Keratinocyte (primary cell): ENCODE data around the gene PHLPP1. TPM values are rescaled to one million over a fixed set of nuclear protein-coding genes. Genes with fewer than 3 reads are reported as not detected.

Experiments used
- DNase-seq: peaks from one replicate; pipeline ENCODE4 v3.0.0-alpha.2; 2011; ENCODE audit warnings: low read depth, missing footprints, low spot score
- FAIRE-seq: peaks from 2 replicates; lab custom pipeline; 2011; peaks lifted over from hg19 to GRCh38; lab: Jason Lieb, UNC
- H2AFZ ChIP-seq: 2 replicates; pipeline ENCODE4 v1.6.0; 2012; ENCODE audit warnings: low read length, control low read depth, inconsistent platforms; ENCODE audit not compliant: control insufficient read depth
- H3K27ac ChIP-seq: 2 replicates; pipeline ENCODE4 v1.5.1; 2011; ENCODE audit warnings: low read length; ENCODE audit not compliant: control insufficient read depth, insufficient read depth
- H3K27me3 ChIP-seq: 3 replicates; pipeline ENCODE4 v1.6.0; 2011; ENCODE audit warnings: low read length; ENCODE audit not compliant: control insufficient read depth, insufficient read depth; ENCODE audit errors: extremely low read depth
- H3K36me3 ChIP-seq, 2 experiments: 2 replicates in 1 of 2; 3 replicates in 1 of 2; pipeline ENCODE4 v1.5.1; 2011; ENCODE audit warnings: low read length in 2 of 2, mild to moderate bottlenecking in 1 of 2; ENCODE audit not compliant: control insufficient read depth in 2 of 2, insufficient read depth in 2 of 2; ENCODE audit errors: extremely low read depth in 1 of 2
- H3K4me1 ChIP-seq: 3 replicates; pipeline ENCODE4 v1.5.1; 2011; ENCODE audit warnings: low read length; ENCODE audit not compliant: control insufficient read depth, insufficient read depth; ENCODE audit errors: extremely low read depth
- H3K4me2 ChIP-seq: 3 replicates; pipeline ENCODE4 v1.6.0; 2011; ENCODE audit warnings: low read depth, low read length; ENCODE audit not compliant: control insufficient read depth, insufficient read depth; ENCODE audit errors: extremely low read depth
- H3K4me3 ChIP-seq, 3 experiments: fragments of 200-600 bp in 1 of 3; sonication (generic) in 1 of 3; 2 replicates in 2 of 3; 3 replicates in 1 of 3; pipeline ENCODE4 v1.5.1; 2011 to 2016; ENCODE audit warnings: low read length in 3 of 3, mild to moderate bottlenecking in 3 of 3, control low read depth in 2 of 3, inconsistent platforms in 1 of 3, low read depth in 1 of 3, mixed read lengths in 1 of 3, mixed run types in 1 of 3, moderate library complexity in 1 of 3; ENCODE audit not compliant: control insufficient read depth in 2 of 3, insufficient read depth in 2 of 3; ENCODE audit errors: extremely low read depth in 1 of 3
- H3K79me2 ChIP-seq: 2 replicates; pipeline ENCODE4 v1.6.0; 2012; ENCODE audit warnings: low read length; ENCODE audit not compliant: control insufficient read depth, insufficient read depth
- H3K9ac ChIP-seq: 3 replicates; pipeline ENCODE4 v1.6.0; 2011; ENCODE audit warnings: low read length; ENCODE audit not compliant: control insufficient read depth, insufficient read depth; ENCODE audit errors: extremely low read depth
- H3K9me1 ChIP-seq: 3 replicates; pipeline ENCODE4 v1.6.0; 2011; ENCODE audit warnings: low read length; ENCODE audit not compliant: control insufficient read depth, insufficient read depth; ENCODE audit errors: extremely low read depth
- H3K9me3 ChIP-seq: 2 replicates; pipeline ENCODE4 v1.5.1; 2012; ENCODE audit warnings: low read depth, low read length; ENCODE audit not compliant: control insufficient read depth
- H4K20me1 ChIP-seq: 3 replicates; pipeline ENCODE4 v1.6.0; 2011; ENCODE audit warnings: low read length; ENCODE audit not compliant: control insufficient read depth, insufficient read depth; ENCODE audit errors: extremely low read depth
- EZH2 ChIP-seq: IDR thresholded peaks from one replicate; pipeline ENCODE4 v1.6.1; 2012; ENCODE audit warnings: inconsistent platforms, mild to moderate bottlenecking, low read length, moderate library complexity
- dilution Hi-C: fragments of 300-500 bp; cut with MboI; formaldehyde crosslinking; loops from one replicate; pipeline ENCODE4 v1.7.0; 2020; ENCODE audit warnings: low sequenced_read_pairs; ENCODE audit not compliant: extremely low pct_ligation_motif_present
- polyA plus RNA-seq, 5 experiments: library from polyadenylated mRNA; depleted of rRNA in 3 of 5; stranded (reverse) in 3 of 5; stranded (forward) in 1 of 5; unstranded in 1 of 5; fragments of >200 nt; gene quantifications; 1 replicate in 1 of 5; 2 replicates in 3 of 5; 3 replicates in 1 of 5; pipeline versions ENCODE4 v1.2.1 to v1.2.3, GENCODE V29; 2011 to 2012; ENCODE audit warnings: missing spikeins in 2 of 5, low read depth in 1 of 5, low replicate concordance in 1 of 5
- TF ChIP-seq, protein P1 (sequence below), 3 experiments: IDR thresholded peaks in 1 of 3; conservative IDR thresholded peaks in 1 of 3; optimal IDR thresholded peaks in 1 of 3; 2 replicates in 2 of 3; 3 replicates in 1 of 3; pipeline versions ENCODE3 to v1.5.1; 2011; ENCODE audit warnings: low read length in 3 of 3, mild to moderate bottlenecking in 3 of 3, moderate library complexity in 2 of 3, control low read depth in 1 of 3, inconsistent platforms in 1 of 3; ENCODE audit not compliant: insufficient read depth in 2 of 3; ENCODE audit errors: extremely low read depth in 1 of 3

PHLPP1 gene
- polyA plus RNA-seq, 1 donor (not counting 4 experiments of a cell fraction or from before 2014, with no cell fraction given) = 8.4 TPM

DNA sequence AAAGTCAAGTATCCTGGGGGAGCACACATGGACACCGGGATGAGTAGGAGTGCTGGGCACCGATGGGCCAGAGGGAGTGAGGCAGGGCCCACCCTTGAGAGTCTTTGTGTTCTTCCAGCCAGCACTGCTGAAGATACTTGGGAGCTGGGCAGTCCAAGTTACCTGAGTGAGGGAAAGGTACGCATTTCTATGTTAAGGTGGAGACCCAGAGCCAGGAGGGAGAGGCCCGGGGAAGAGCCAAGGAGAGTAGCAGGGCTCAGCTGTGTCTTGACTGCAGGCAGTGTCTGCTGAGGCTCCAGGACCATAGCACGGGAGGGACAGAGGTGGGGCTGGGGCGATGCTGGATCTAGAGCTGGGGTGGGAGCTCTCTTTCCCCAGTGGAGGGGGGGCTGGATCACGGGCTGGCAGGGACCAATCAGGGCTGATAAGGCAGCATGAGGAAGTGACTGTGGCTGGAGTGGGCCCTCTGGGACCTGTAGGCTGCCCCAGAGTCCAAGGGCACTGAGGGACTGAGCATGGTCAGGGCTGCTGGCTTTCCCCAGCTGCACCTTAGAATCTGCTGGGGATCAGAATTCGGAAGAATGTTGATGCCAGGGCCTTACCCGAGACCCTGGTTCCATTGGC lies 289.2 kb downstream of the PHLPP1 start:
- Histone ChIP-seq H3K9me1 (no peaks in the 10 kb centered on the region), H3K4me1 (no peaks in the 10 kb centered on the region), H3K27ac (no peak overlapping the region), H3K9ac (no peak overlapping the region), H3K4me2 (no peak overlapping the region), H2AFZ (no peak overlapping the region), H4K20me1 (no peaks in the 10 kb centered on the region), H3K79me2 (no peaks in the 10 kb centered on the region), H3K4me3 (no peak overlapping the region), H3K36me3 (no peaks in the 10 kb centered on the region), H3K9me3 (no peaks in the 10 kb centered on the region), H3K27me3 (no peaks in the 10 kb centered on the region)
- DNase-seq (no peak), FAIRE-seq (no peak)
- TF ChIP-seq, protein P1, sequence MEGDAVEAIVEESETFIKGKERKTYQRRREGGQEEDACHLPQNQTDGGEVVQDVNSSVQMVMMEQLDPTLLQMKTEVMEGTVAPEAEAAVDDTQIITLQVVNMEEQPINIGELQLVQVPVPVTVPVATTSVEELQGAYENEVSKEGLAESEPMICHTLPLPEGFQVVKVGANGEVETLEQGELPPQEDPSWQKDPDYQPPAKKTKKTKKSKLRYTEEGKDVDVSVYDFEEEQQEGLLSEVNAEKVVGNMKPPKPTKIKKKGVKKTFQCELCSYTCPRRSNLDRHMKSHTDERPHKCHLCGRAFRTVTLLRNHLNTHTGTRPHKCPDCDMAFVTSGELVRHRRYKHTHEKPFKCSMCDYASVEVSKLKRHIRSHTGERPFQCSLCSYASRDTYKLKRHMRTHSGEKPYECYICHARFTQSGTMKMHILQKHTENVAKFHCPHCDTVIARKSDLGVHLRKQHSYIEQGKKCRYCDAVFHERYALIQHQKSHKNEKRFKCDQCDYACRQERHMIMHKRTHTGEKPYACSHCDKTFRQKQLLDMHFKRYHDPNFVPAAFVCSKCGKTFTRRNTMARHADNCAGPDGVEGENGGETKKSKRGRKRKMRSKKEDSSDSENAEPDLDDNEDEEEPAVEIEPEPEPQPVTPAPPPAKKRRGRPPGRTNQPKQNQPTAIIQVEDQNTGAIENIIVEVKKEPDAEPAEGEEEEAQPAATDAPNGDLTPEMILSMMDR (optimal IDR thresholded peaks at IDR 0.05 in 1 of 3, IDR thresholded peaks at IDR 0.05 in 1 of 3, conservative IDR thresholded peaks at IDR 0.05 in 1 of 3; ENCODE audit: extremely low read depth in 1 of 3, insufficient read depth in 2 of 3, low read length in 3 of 3) = no peak
- no peak for TF ChIP-seq EZH2
- dilution Hi-C loops = loop anchor here (25.0 kb wide), 1 partner anchor 308 kb away; the partner anchor contains the start of gene BCL2

DNA sequence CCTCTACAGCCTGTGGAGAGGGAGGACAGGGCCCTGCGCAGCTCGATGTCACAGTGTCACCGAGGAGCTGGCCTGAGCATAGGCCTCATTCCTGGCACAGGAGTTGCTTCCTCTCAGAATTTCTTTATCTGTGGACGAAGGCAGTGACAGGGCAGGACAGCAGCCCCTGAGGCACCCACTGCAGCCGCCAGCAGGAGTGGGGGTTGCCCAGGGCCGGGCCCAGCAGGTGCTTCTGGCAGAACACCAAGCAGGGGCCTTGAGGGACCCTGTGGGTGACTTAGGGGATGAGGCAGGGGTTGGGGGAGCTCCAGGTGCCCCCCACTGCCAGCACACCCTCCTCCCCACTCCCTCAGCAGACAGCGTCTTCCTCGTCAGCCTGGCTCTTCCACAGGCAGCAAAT lies 290.0 kb downstream of the PHLPP1 start:
- no peaks in the 10 kb centered on the region for H3K79me2 ChIP-seq
- dilution Hi-C loops = loop anchor here (25.0 kb wide), 1 partner anchor 307 kb away; the partner anchor contains the start of gene BCL2
- H4K20me1 ChIP-seq = no peaks in the 10 kb centered on the region
- no peak for TF ChIP-seq EZH2
- TF ChIP-seq, protein P1 (optimal IDR thresholded peaks at IDR 0.05 in 1 of 3, IDR thresholded peaks at IDR 0.05 in 1 of 3, conservative IDR thresholded peaks at IDR 0.05 in 1 of 3; ENCODE audit: extremely low read depth in 1 of 3, insufficient read depth in 2 of 3, low read length in 3 of 3) = no peak
- no peaks in the 10 kb centered on the region for H3K9me1 ChIP-seq
- H3K4me1 ChIP-seq = no peaks in the 10 kb centered on the region
- no peak overlapping the region for H3K4me3 ChIP-seq
- no peak overlapping the region for H3K4me2 ChIP-seq
- no peak for FAIRE-seq
- H3K9ac ChIP-seq = no peak overlapping the region
- H3K27me3 ChIP-seq = no peaks in the 10 kb centered on the region
- H3K27ac ChIP-seq = no peak overlapping the region
- H2AFZ ChIP-seq = no peak overlapping the region
- H3K9me3 ChIP-seq = no peaks in the 10 kb centered on the region
- no peaks in the 10 kb centered on the region for H3K36me3 ChIP-seq
- no peak for DNase-seq
